HG03558 (cell line): ENCODE data around the gene MAD1L1.
"Not testable (repeated sequence)": the region's sequence is repeated elsewhere in the genome, so short reads cannot be mapped to it uniquely, and the experiment has no call there.

Source experiments
- ATAC-seq: cut with Tn5 transposase; IDR thresholded peaks from one replicate; pipeline ENCODE4 v1.9.1; 2021; ENCODE audit warnings: moderate number of reproducible peaks; ENCODE audit not compliant: unreplicated experiment; ENCODE audit errors: extremely low read depth

Gene MAD1L1

GRCh38 chr7:1931256-1931950, 301.3 kb downstream of the MAD1L1 start:
- no peak for ATAC-seq

- ATAC-seq: no peak
Measured at GRCh38 chr7:1930381-1931065, 302.2 kb downstream of the MAD1L1 start.

GRCh38 chr7:1929349-1929925, 303.3 kb downstream of the MAD1L1 start:
- ATAC-seq: not testable (repeated sequence)

GRCh38 chr7:1928645-1929348, 303.9 kb downstream of the MAD1L1 start:
- ATAC-seq: no peak

GRCh38 chr7:1927937-1928644, 304.7 kb downstream of the MAD1L1 start:
- ATAC-seq: no peak

- ATAC-seq: no peak
Measured at GRCh38 chr7:1926908-1927306, 305.8 kb downstream of the MAD1L1 start.

GRCh38 chr7:1925973-1926907, 306.5 kb downstream of the MAD1L1 start:
- ATAC-seq: no peak

GRCh38 chr7:1925349-1925748, 307.4 kb downstream of the MAD1L1 start:
- no peak for ATAC-seq

GRCh38 chr7:1924258-1924817, 308.4 kb downstream of the MAD1L1 start:
- no peak for ATAC-seq

- no peak for ATAC-seq
Measured at GRCh38 chr7:1923409-1924257, 309.1 kb downstream of the MAD1L1 start.

- no peak for ATAC-seq
Measured at GRCh38 chr7:1922870-1923236, 309.9 kb downstream of the MAD1L1 start.

- ATAC-seq: no peak
Measured at GRCh38 chr7:1922071-1922869, 310.5 kb downstream of the MAD1L1 start.

GRCh38 chr7:1920881-1921280, 311.9 kb downstream of the MAD1L1 start:
- ATAC-seq: no peak

GRCh38 chr7:1920266-1920681, 312.5 kb downstream of the MAD1L1 start:
- no peak for ATAC-seq

- no peak for ATAC-seq
Measured at GRCh38 chr7:1919539-1920265, 313.0 kb downstream of the MAD1L1 start.

GRCh38 chr7:1918881-1919525, 313.7 kb downstream of the MAD1L1 start:
- ATAC-seq: no peak
